SK-N-SH (cell line): ENCODE data around the gene PTPRG.

Experiments used
- EP300 ChIP-seq, 2 experiments: IDR thresholded peaks; 2 replicates each; pipeline versions ENCODE4 v1.4.0 to v1.6.1; 2012; ENCODE audit warnings: borderline replicate concordance in 1 of 2, low read depth in 1 of 2, low read length in 1 of 2
- EZH2phosphoT487 ChIP-seq: fragments of 200-600 bp; sonication (generic); IDR thresholded peaks from 2 replicates; pipeline ENCODE4 v1.6.1; 2017; ENCODE audit warnings: low read depth, mixed run types, mild to moderate bottlenecking, antibody characterized with exemption, moderate library complexity, borderline replicate concordance
- FOXM1 ChIP-seq: IDR thresholded peaks from 2 replicates; pipeline ENCODE4 v1.4.0; 2012; ENCODE audit warnings: low read depth, mild to moderate bottlenecking
- GATA2 ChIP-seq: sonication (generic); formaldehyde crosslinking; IDR thresholded peaks from 2 replicates; pipeline ENCODE4 v1.5.0; 2020; ENCODE audit warnings: mild to moderate bottlenecking, missing genetic modification reagents
- MXI1 ChIP-seq: IDR thresholded peaks from 2 replicates; pipeline ENCODE4 v1.6.1; 2012; ENCODE audit warnings: mild to moderate bottlenecking, low read depth, low read length, improper control_type of control experiment
- POLR2AphosphoS5 ChIP-seq: IDR thresholded peaks from 2 replicates; pipeline ENCODE4 v1.6.1; 2012; ENCODE audit warnings: low read depth, low read length
- SMC3 ChIP-seq: IDR thresholded peaks from 2 replicates; pipeline ENCODE4 v1.6.1; 2012; ENCODE audit warnings: low read depth, low read length, improper control_type of control experiment
- TAF1 ChIP-seq: IDR thresholded peaks from 2 replicates; pipeline ENCODE4 v1.6.1; 2012; ENCODE audit warnings: low read depth, mild to moderate bottlenecking, low read length, moderate library complexity, borderline replicate concordance
- TCF12 ChIP-seq: IDR thresholded peaks from 2 replicates; pipeline ENCODE4 v1.4.0; 2012
- YY1 ChIP-seq: IDR thresholded peaks from 2 replicates; pipeline ENCODE4 v1.4.0; 2012; ENCODE audit warnings: low read depth, mild to moderate bottlenecking
- TF ChIP-seq, protein P1 (sequence below): IDR thresholded peaks from 2 replicates; pipeline ENCODE4 v1.6.1; 2012; ENCODE audit warnings: mild to moderate bottlenecking, low read depth, low read length, moderate library complexity
- TF ChIP-seq, protein P2 (sequence below): fragments of 200-600 bp; sonication (generic); IDR thresholded peaks from 2 replicates; pipeline ENCODE4 v1.6.1; 2017; ENCODE audit warnings: antibody characterized with exemption, mild to moderate bottlenecking, moderate library complexity

DNA sequence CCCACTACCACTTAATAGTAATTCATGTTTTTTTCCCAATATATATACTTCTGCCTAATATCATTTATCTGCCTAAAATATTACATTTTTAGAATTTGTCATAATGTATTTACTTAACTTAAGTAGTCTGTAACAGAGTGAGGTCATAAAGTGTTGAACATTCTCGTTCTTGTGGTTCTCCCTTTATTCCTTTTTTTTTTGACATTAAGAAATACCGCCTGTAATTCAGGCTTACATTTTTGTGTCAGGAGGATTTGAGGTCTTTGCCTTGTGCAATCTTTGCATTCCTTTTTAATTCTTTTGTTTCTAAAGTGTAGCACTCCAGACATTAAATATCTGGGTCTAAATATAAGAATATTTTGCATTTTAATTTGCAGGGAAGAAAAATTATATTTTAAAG is 315.4 kb downstream of the PTPRG start:
- TF ChIP-seq POLR2AphosphoS5 (no peak), GATA2 (CRISPR knock-in tag) (no peak), TAF1 (no peak), EP300 (IDR thresholded peaks at IDR 0.05; ENCODE audit: borderline replicate concordance in 1 of 2, low read depth in 1 of 2, low read length in 1 of 2) (no peak), SMC3 (no peak), EZH2phosphoT487 (no peak), MXI1 (no peak), FOXM1 (no peak), TCF12 (no peak), YY1 (no peak)
- TF ChIP-seq, protein P1, sequence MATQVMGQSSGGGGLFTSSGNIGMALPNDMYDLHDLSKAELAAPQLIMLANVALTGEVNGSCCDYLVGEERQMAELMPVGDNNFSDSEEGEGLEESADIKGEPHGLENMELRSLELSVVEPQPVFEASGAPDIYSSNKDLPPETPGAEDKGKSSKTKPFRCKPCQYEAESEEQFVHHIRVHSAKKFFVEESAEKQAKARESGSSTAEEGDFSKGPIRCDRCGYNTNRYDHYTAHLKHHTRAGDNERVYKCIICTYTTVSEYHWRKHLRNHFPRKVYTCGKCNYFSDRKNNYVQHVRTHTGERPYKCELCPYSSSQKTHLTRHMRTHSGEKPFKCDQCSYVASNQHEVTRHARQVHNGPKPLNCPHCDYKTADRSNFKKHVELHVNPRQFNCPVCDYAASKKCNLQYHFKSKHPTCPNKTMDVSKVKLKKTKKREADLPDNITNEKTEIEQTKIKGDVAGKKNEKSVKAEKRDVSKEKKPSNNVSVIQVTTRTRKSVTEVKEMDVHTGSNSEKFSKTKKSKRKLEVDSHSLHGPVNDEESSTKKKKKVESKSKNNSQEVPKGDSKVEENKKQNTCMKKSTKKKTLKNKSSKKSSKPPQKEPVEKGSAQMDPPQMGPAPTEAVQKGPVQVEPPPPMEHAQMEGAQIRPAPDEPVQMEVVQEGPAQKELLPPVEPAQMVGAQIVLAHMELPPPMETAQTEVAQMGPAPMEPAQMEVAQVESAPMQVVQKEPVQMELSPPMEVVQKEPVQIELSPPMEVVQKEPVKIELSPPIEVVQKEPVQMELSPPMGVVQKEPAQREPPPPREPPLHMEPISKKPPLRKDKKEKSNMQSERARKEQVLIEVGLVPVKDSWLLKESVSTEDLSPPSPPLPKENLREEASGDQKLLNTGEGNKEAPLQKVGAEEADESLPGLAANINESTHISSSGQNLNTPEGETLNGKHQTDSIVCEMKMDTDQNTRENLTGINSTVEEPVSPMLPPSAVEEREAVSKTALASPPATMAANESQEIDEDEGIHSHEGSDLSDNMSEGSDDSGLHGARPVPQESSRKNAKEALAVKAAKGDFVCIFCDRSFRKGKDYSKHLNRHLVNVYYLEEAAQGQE, result no peak
- TF ChIP-seq, protein P2, sequence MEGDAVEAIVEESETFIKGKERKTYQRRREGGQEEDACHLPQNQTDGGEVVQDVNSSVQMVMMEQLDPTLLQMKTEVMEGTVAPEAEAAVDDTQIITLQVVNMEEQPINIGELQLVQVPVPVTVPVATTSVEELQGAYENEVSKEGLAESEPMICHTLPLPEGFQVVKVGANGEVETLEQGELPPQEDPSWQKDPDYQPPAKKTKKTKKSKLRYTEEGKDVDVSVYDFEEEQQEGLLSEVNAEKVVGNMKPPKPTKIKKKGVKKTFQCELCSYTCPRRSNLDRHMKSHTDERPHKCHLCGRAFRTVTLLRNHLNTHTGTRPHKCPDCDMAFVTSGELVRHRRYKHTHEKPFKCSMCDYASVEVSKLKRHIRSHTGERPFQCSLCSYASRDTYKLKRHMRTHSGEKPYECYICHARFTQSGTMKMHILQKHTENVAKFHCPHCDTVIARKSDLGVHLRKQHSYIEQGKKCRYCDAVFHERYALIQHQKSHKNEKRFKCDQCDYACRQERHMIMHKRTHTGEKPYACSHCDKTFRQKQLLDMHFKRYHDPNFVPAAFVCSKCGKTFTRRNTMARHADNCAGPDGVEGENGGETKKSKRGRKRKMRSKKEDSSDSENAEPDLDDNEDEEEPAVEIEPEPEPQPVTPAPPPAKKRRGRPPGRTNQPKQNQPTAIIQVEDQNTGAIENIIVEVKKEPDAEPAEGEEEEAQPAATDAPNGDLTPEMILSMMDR, result no peak
